Mucosa of rectum (tissue), 2 donors: Measurements from ENCODE around the gene HOTAIR.

Source experiments
- H3K27ac ChIP-seq, 2 donors: one replicate each; pipeline ENCODE4 v1.7.0; 2013; ENCODE audit warnings: inconsistent platforms in 2 of 2, low read depth in 2 of 2, low read length in 2 of 2
- H3K27me3 ChIP-seq, 2 donors: one replicate each; pipeline ENCODE4 v1.7.0; 2013; ENCODE audit warnings: low read length in 2 of 2; ENCODE audit not compliant: control insufficient read depth in 2 of 2, insufficient read depth in 2 of 2
- H3K36me3 ChIP-seq, 2 donors: one replicate each; pipeline ENCODE4 v1.7.0; 2013; ENCODE audit warnings: low read length in 2 of 2; ENCODE audit not compliant: control insufficient read depth in 2 of 2, insufficient read depth in 2 of 2
- H3K4me1 ChIP-seq, 2 donors: one replicate each; pipeline ENCODE4 v1.7.0; 2013; ENCODE audit warnings: low read length in 2 of 2, mild to moderate bottlenecking in 1 of 2; ENCODE audit not compliant: control insufficient read depth in 2 of 2, insufficient read depth in 2 of 2
- H3K4me3 ChIP-seq, 2 donors: one replicate each; pipeline ENCODE4 v1.7.0; 2013; ENCODE audit warnings: low read length in 2 of 2
- H3K9ac ChIP-seq, 2 donors: one replicate each; pipeline ENCODE4 v1.7.0; 2013; ENCODE audit warnings: low read length in 2 of 2, low read depth in 1 of 2, mild to moderate bottlenecking in 1 of 2
- H3K9me3 ChIP-seq, 2 donors: one replicate each; pipeline ENCODE4 v1.7.0; 2013; ENCODE audit warnings: low read length in 2 of 2; ENCODE audit not compliant: control insufficient read depth in 2 of 2
- donor health status: healthy.
- donor health status: Normal muscosa, but diverticular disease.

The HOTAIR gene

DNA sequence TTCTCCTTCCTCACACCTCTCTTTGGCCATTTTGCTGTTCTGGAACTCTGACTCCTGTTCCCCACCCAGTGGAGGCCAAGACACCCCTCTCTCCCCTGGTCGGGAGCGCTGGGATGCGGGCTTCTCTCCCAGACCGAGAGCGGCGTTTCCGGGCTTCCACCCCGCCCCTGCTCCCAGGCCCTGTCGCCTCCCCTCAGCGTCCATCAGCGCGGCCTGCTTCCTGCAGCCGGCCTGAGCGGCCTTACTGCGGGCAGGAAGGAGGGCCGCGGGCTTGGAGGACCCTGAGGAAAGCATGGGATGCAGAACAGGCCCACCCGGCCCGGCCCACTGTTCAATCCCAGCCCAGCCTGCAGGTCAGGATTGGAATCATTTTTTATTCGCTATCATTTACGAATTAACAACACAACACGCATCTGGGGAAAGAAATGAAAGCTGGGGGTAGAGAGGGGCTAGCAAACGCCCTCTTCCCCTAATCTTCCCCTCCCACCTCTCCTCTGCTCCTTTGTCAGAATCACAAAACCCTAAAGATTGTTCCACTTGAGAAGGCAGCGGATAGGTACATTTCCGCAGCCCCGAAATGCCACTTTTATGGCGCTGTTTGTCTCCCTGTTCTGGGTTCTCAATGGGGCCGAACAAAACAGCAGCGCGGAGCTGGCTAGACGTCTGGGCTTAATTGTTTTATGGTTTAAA, 30.2 kb upstream of the HOTAIR start:
- no peak overlapping the region for H3K4me3 ChIP-seq
- H3K9ac ChIP-seq = no peak overlapping the region
- H3K4me1 ChIP-seq = peaks cover 3 to 6% of the 10 kb centered on the region in 2 donors
- no peaks in the 10 kb centered on the region for H3K36me3 ChIP-seq
- peaks cover 81 to 86% of the 10 kb centered on the region in 2 donors for H3K27me3 ChIP-seq
- no peak overlapping the region for H3K27ac ChIP-seq
- no peaks in the 10 kb centered on the region for H3K9me3 ChIP-seq

DNA sequence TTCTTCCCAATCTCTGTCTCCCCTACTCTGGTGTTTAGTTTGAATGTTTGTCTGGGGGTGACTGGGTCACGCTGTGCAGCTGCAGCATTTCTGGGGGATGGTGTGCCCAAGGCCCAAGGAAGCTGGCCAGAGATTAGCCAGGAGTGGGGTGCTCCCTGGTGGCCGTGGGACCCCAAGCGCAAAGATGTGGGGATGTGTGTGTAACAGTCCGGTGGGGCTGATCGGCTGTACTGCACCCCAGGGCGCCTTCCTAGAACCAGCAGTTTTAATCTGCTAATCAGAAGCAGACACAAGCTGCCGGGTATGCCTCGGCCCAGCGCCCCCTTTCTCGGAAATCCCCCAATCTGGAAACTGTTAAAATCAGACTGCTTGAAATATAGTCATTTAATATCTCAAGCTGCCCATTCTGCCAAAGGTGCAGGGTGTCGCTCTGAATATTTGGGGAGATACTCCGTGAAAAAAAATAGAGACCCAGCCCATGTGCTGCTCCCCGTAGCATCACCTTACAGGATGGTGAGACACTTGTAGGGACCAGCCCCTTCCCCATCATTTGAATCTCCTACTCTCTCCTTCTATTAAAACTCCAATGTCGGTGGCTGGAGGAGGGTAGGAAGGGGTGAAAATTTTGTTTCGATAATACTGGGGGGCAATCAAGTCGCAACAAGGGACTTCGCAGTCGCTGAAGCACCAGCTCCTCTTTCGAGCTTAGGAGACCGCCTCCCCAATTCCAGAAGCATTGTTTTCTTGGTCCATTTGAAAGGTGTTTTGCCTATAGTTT, 29.5 kb upstream of the HOTAIR start:
- Histone ChIP-seq H3K27me3 (peaks cover 79 to 85% of the 10 kb centered on the region in 2 donors), H3K9me3 (no peaks in the 10 kb centered on the region), H3K36me3 (no peaks in the 10 kb centered on the region), H3K9ac (no peak overlapping the region), H3K4me1 (peaks cover 3 to 11% of the 10 kb centered on the region in 2 donors), H3K27ac (no peak overlapping the region), H3K4me3 (no peak overlapping the region)

DNA sequence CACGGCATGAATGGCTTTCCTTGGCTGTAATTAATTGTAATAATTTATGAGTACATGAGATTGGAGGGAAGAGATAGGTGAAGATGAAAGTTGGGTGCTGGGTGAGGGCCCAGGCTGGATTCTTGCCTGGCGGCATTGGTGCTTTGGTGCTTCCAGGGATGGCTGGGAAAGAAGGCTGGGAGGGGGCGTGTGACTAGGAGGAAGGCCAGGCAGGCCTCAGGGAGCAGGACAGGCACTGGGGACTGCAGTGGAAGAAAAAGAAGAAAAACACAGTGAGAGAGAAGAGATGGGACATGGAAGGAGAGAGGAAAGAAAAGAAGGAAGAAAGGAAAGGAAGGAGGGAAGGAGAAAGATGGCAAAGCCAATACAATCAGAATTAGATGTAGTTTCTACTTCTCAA, 28.9 kb upstream of the HOTAIR start:
- H3K4me3 ChIP-seq = no peak overlapping the region
- no peak overlapping the region for H3K9ac ChIP-seq
- peaks cover 82 to 88% of the 10 kb centered on the region in 2 donors for H3K27me3 ChIP-seq
- peaks cover 3 to 11% of the 10 kb centered on the region in 2 donors for H3K4me1 ChIP-seq
- H3K9me3 ChIP-seq = no peaks in the 10 kb centered on the region
- no peak overlapping the region for H3K27ac ChIP-seq
- H3K36me3 ChIP-seq = no peaks in the 10 kb centered on the region

- no peak overlapping the region for H3K4me3 ChIP-seq
- H3K36me3 ChIP-seq = no peaks in the 10 kb centered on the region
- peaks cover 3 to 11% of the 10 kb centered on the region in 2 donors for H3K4me1 ChIP-seq
- H3K27ac ChIP-seq = no peak overlapping the region
- no peaks in the 10 kb centered on the region for H3K9me3 ChIP-seq
- H3K9ac ChIP-seq = no peak overlapping the region
- H3K27me3 ChIP-seq = peaks cover 83 to 90% of the 10 kb centered on the region in 2 donors
Measured at GRCh38 chr12:54002915-54003389, 28.2 kb upstream of the HOTAIR start.

DNA sequence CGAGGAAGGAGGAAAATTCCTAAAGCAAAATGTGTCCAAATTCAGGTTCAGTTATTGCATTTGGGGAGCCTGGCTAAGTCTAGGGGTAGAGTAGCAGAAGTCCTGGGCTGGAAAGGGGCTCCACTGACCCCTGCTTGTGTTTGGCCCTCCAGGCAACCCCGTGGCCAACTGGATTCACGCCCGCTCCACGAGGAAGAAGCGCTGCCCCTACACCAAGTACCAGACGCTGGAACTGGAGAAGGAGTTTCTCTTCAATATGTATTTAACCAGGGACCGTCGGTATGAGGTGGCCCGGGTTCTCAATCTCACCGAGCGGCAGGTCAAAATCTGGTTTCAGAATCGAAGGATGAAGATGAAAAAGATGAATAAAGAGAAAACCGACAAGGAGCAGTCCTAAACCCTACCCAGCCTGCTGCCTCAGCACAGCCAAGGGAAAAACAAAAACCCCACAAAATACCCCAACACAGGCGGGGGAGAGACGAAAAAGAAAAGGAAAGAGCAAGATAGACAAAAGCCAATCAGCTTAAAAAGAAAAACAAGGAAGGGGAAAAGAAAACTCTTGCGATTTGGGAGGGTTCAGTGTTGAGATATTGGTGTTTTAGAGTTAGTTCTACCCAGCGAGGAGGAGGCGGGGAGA, 27.6 kb upstream of the HOTAIR start:
- Histone ChIP-seq H3K9ac (no peak overlapping the region), H3K9me3 (no peaks in the 10 kb centered on the region), H3K4me3 (no peak overlapping the region), H3K27me3 (peaks cover 83 to 91% of the 10 kb centered on the region in 2 donors), H3K36me3 (no peaks in the 10 kb centered on the region), H3K27ac (no peak overlapping the region), H3K4me1 (peaks cover 3 to 11% of the 10 kb centered on the region in 2 donors)

DNA sequence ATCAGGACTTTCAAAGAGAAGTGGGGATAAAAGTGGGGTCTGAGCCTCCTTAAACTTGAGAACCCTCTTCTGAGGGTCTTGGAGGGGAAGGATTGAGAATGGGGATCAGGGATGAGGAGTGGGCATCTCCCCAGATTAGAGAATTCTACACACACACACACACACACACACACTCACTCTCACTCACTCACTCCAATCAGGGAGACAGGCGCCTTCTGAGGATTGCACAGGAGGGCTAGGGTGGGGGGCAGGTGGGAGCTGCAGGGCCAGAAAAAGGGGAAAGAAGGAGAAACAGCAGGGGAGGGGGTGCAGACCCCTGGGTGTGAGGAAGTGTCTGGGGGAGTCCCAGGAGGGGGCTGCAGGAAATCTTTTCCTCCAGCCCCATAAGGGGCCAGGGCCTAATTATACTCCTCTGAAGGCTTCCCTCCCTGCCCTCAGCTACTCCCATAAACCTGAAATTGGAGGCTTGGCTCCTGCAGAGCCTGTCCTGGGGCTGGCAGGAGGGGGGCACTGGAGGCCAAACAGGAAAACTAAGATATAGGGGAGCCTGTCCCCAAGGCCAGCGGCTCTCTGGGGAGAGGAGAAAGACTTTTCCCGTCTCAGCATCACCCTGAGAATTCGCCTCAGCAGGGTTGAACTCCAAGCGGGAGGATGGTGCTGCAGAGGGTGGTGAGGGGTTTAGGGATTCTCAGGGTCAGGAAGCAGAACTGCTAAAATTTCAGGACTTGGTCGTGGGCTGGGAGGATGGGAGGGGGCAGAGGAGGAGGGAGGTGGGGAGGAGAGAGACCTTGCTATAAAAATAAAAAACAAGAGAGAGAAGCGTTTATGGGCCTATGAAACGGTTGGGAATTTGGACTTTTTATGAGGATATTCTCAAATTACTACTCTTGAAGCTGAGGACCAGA, 26.8 kb upstream of the HOTAIR start:
- no peak overlapping the region for H3K27ac ChIP-seq

DNA sequence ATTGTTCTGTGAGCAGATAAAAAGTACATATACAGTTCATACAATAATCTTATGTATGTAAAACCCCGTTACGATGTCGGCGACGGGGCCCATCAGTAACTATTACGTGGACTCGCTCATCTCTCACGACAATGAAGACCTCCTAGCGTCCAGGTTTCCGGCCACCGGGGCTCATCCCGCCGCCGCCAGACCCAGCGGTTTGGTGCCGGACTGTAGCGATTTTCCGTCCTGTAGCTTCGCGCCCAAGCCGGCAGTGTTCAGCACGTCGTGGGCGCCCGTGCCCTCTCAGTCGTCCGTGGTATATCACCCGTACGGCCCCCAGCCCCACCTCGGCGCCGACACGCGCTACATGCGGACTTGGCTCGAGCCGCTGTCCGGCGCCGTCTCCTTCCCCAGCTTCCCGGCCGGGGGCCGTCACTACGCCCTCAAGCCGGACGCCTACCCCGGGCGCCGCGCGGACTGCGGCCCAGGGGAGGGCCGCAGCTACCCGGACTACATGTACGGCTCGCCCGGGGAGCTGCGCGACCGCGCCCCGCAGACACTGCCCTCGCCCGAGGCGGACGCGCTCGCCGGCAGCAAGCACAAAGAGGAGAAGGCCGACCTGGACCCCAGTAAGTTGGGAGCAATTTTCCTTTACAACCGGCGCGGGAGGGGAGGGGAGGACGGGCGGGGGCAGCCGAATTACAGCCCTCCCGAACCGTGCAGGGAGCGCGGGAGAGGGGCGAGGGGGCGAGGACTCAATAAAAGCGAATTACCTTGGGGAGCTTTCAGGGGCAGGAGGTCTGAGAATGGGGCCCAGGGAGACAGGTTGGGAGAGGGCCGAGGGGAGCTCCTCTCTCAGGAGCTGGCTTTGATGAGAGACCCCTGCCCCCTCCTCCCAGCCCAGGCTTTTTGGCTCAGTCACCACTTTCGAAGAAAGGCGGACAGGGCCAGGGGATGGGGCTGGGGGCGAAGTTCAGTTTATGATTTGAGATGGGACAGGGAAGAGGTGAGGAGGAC, 25.7 kb upstream of the HOTAIR start, which contains the start of gene HOXC9:
Gene HOXC9 (plus strand): TSS at position 46 of the 999 bp plus-strand sequence. CDS start 28 bp downstream, at position 74.
- no peak within 1 kb of the TSS for H3K27ac ChIP-seq
- no peak within 1 kb of the TSS for H3K9ac ChIP-seq
- H3K4me1 ChIP-seq = peaks cover 7 to 11% of the 10 kb centered on the region in 2 donors
- peaks cover 82 to 91% of the 10 kb centered on the region in 2 donors for H3K27me3 ChIP-seq
- H3K36me3 ChIP-seq = no peaks in the 10 kb centered on the region
- no peaks in the 10 kb centered on the region for H3K9me3 ChIP-seq
- H3K4me3 ChIP-seq = no peak within 1 kb of the TSS

More for the DNA sequence above, 26.8 kb upstream of the HOTAIR start:
- Histone ChIP-seq H3K4me3 (no peak overlapping the region), H3K36me3 (no peaks in the 10 kb centered on the region), H3K4me1 (peaks cover 3 to 11% of the 10 kb centered on the region in 2 donors), H3K9ac (no peak overlapping the region), H3K27me3 (peaks cover 81 to 91% of the 10 kb centered on the region in 2 donors), H3K9me3 (no peaks in the 10 kb centered on the region)

DNA sequence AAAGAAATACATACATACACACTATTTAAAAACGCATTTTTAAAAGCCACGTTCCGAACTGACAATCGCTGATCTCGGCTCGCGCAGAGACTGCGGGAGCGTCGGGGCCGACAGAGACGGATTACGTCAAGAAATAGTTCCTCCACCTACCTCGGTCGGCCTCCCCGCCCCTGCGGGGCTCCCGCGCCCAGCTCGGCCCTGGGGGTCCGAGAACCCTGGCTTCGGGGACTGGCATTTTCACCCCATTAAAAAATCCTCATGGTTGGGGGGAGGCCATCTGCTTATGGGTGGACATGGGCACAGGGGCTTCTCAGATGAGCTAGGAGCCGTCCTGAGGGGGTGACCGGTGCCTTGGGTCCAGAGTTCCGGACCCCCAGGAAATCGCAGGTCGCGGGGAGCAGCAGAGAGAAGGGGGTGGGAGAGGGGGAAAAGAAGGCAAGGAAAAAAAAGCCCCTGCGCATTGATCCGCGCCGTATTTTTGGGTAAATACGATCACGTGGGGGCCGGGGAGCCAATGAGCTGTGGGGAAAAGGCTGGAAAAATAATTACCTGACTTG, 24.9 kb upstream of the HOTAIR start:
- Histone ChIP-seq H3K4me3 (no peak overlapping the region), H3K27me3 (peaks cover 82 to 91% of the 10 kb centered on the region in 2 donors), H3K4me1 (peaks cover 15 to 18% of the 10 kb centered on the region in 2 donors), H3K36me3 (no peaks in the 10 kb centered on the region), H3K9me3 (no peaks in the 10 kb centered on the region), H3K9ac (no peak overlapping the region), H3K27ac (no peak overlapping the region)
